HFF-Myc (cell line): Measurements from ENCODE around the gene CHCHD6.

Experiments
- DNase-seq: peaks from one replicate; pipeline ENCODE4 v3.0.0-alpha.2; 2011; ENCODE audit warnings: low read depth; ENCODE audit errors: extremely low read depth
- H3K4me3 ChIP-seq: replicated peaks from 2 replicates; pipeline ENCODE4 v1.5.1; 2011; ENCODE audit warnings: low read depth, mild to moderate bottlenecking, control low read depth, low read length
- CTCF ChIP-seq: IDR thresholded peaks from 2 replicates; pipeline ENCODE4 v1.5.1; 2012; ENCODE audit warnings: mild to moderate bottlenecking, low read depth, low read length, control low read depth; ENCODE audit errors: missing control alignments

CHCHD6 gene

GRCh38 chr3:126718561-126719445 is 14.8 kb downstream of the CHCHD6 start:
- no peak overlapping the region for H3K4me3 ChIP-seq
- no peak for DNase-seq
- no peak for TF ChIP-seq CTCF

- no peak for TF ChIP-seq CTCF
- DNase-seq = no peak
- no peak overlapping the region for H3K4me3 ChIP-seq
Observed at GRCh38 chr3:126720596-126720995, 16.6 kb downstream of the CHCHD6 start.

- no peak for DNase-seq
- H3K4me3 ChIP-seq = no peak overlapping the region
- no peak for TF ChIP-seq CTCF
Observed at GRCh38 chr3:126721246-126721645, 17.2 kb downstream of the CHCHD6 start.

- DNase-seq = no peak
- no peak overlapping the region for H3K4me3 ChIP-seq
- TF ChIP-seq CTCF = no peak
Observed at GRCh38 chr3:126723237-126723636, 19.2 kb downstream of the CHCHD6 start.

- no peak for DNase-seq
- no peak overlapping the region for H3K4me3 ChIP-seq
- no peak for TF ChIP-seq CTCF
Observed at GRCh38 chr3:126723801-126724200, 19.8 kb downstream of the CHCHD6 start.

- no peak overlapping the region for H3K4me3 ChIP-seq
- no peak for DNase-seq
- no peak for TF ChIP-seq CTCF
Observed at GRCh38 chr3:126728680-126729079, 24.6 kb downstream of the CHCHD6 start.
